Activated CD4-positive, alpha-beta memory T cell treated with anti-CD3 and anti-CD28 coated beads for 36 hours (primary cell): Measurements from ENCODE around the gene SSBP4. TPM values are rescaled to one million over a fixed set of nuclear protein-coding genes. Genes with fewer than 3 reads are reported as not detected.
A peak's percentile ranks its signal among the peaks of the same experiment; 100 is the strongest.

Source experiments
- CTCF ChIA-PET: fragments of 350-600 bp; sonication (Branson Sonifier 250); formaldehyde crosslinking; loops from one replicate; lab custom pipeline; 2021; ENCODE audit warnings: antibody characterized with exemption, inconsistent platforms; lab: Charles Lee
- POLR2A ChIA-PET: fragments of 350-600 bp; sonication (Branson Sonifier 250); formaldehyde crosslinking; loops from one replicate; lab custom pipeline; 2021; ENCODE audit warnings: antibody characterized with exemption; lab: Charles Lee
- DNase-seq: peaks from one replicate; pipeline ENCODE4 v3.0.0-alpha.2; 2020
- H3K27ac Mint-ChIP-seq: one replicate; pipeline ENCODE4 v1.8.0; 2021; ENCODE audit warnings: mixed read lengths
- H3K27me3 Mint-ChIP-seq: one replicate; pipeline ENCODE4 v1.8.0; 2021; ENCODE audit warnings: mixed read lengths
- H3K36me3 Mint-ChIP-seq: one replicate; pipeline ENCODE4 v1.8.0; 2021; ENCODE audit warnings: mixed read lengths
- H3K4me1 Mint-ChIP-seq: one replicate; pipeline ENCODE4 v1.8.0; 2021; ENCODE audit warnings: low read depth, mixed read lengths
- H3K4me3 Mint-ChIP-seq: one replicate; pipeline ENCODE4 v1.8.0; 2021; ENCODE audit warnings: mild to moderate bottlenecking, mixed read lengths
- H3K9me3 Mint-ChIP-seq: one replicate; pipeline ENCODE4 v1.8.0; 2021; ENCODE audit warnings: mixed read lengths
- intact Hi-C: fragments of 100-400 bp; cut with micrococcal nuclease; formaldehyde crosslinking; loops from one replicate; pipeline ENCODE4 v1.15.1; 2023
- total RNA-seq, 2 experiments: library from RNA; stranded (reverse); gene quantifications; one replicate each; pipeline ENCODE4 v1.2.3, GENCODE V29; 2021

Gene SSBP4
- total RNA-seq, 2 experiments from 2014 or later, result 97.9 to 102 TPM

GRCh38 chr19:18452386-18452785, 33.2 kb downstream of the SSBP4 start:
- intact Hi-C loops, result no loop called here
- H3K4me3 Mint-ChIP-seq, result no peak overlapping the region
- no peaks in the 10 kb centered on the region for H3K4me1 Mint-ChIP-seq
- H3K9me3 Mint-ChIP-seq, result no peaks in the 10 kb centered on the region
- peaks cover 15% of the 10 kb centered on the region for H3K36me3 Mint-ChIP-seq
- ChIA-PET POLR2A (interaction anchor here (0.6 kb wide), 1 partner anchor 104 kb away, joined by 3 read pairs; no protein-coding TSS in a partner anchor), CTCF (interaction anchor here (0.9 to 3.1 kb wide), 5 partner anchors 12 to 395 kb away, joined by 3 to 16 read pairs (median 4); partner anchors contain the start of gene ELL)
- H3K27ac Mint-ChIP-seq, result no peak overlapping the region
- no peaks in the 10 kb centered on the region for H3K27me3 Mint-ChIP-seq
- DNase-seq, result no peak

DNA sequence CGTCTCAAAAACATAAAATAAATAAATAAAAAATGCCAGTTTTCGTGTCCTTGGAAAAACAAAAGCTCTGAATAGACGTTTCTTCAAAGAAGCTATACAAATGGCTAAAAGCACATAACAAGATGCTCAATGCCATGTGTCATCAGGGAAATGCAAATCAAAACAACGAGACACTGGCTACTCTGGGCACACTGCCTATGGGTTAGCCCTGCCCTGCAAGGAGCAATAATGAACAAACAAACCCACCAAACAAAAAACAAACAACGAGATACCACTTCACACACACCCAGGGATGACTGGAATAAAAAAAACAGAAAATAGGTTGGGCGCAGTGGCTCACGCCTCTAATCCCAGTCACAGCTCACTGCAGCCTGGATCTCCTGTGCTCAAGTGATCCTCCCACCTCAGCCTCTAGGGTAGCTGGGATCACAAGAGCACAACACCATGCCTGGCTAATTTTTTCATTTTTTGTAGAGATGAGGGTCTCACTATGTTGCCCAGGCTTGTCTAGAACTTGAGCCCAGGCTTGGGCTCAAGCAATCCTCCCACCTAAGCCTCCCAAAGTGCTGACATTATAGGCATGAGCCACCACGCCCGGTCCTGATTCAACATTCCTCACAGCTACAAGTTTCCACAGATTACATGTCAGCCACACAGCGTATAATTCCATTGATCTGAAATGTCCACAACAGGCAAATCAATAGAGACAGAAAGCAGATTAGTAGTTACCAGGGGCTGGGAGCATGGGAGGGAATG, 34.2 kb downstream of the SSBP4 start:
- Mint-ChIP-seq H3K4me3 (no peak overlapping the region), H3K9me3 (no peaks in the 10 kb centered on the region), H3K27me3 (no peaks in the 10 kb centered on the region), H3K4me1 (no peaks in the 10 kb centered on the region), H3K27ac (no peak overlapping the region), H3K36me3 (peaks cover 12% of the 10 kb centered on the region)
- CTCF ChIA-PET, result interaction anchor here (0.7 to 3.1 kb wide), 6 partner anchors 8 to 67 kb away, joined by 3 to 16 read pairs (median 4); partner anchors contain the start of gene ELL
- no peak for DNase-seq
- intact Hi-C loops, result no loop called here
- POLR2A ChIA-PET, result interaction anchor here (0.6 kb wide), 1 partner anchor 230 kb away, joined by 3 read pairs; no protein-coding TSS in a partner anchor

DNA sequence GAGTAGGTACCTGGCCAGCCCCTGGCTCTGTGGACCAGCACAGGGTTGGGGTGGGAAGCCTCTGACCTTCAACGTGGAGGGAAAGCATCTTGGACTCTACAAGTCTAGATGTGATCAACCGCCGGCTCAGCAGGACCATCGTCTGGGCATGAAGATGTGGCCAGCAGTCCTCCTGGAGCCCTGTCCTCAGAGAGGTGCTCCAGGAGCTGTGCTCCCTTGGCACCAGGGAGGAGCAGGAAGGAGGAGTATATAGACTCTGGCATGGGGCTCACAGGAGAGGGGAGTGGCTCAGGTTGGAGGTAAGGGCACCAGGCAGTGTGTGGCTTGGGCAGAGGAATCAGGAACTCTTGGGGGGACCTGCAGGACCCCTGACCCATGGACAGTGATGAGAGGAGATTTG, 37.1 kb downstream of the SSBP4 start:
- no peaks in the 10 kb centered on the region for H3K9me3 Mint-ChIP-seq
- DNase-seq, result no peak
- no peak overlapping the region for H3K4me3 Mint-ChIP-seq
- H3K36me3 Mint-ChIP-seq, result peaks cover 8% of the 10 kb centered on the region
- H3K4me1 Mint-ChIP-seq, result no peaks in the 10 kb centered on the region
- intact Hi-C loops, result no loop called here
- H3K27ac Mint-ChIP-seq, result no peak overlapping the region
- ChIA-PET CTCF (no interaction called here), POLR2A (no interaction called here)
- H3K27me3 Mint-ChIP-seq, result no peaks in the 10 kb centered on the region

DNA sequence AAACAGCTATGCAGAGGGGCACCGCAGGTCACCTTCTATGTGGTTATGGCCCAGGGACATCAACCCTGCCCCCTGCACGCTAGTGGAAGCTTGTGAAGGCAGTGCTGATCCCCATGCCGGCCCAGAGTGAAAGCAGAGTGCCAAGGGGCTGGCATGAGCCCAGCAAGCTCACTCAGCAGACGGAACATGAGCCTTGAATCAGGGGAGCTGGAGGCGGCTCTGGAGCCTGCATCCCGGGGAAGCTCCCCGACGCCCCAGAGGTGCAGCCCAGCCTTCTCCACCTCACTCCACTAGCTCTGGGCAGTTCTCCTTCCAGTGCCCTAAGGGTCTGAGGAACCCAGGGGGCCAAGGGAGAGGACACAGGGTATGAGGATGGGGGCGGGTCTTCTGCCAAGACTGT, 37.8 kb downstream of the SSBP4 start:
- H3K36me3 Mint-ChIP-seq, result peaks cover 15% of the 10 kb centered on the region
- intact Hi-C loops, result no loop called here
- H3K27me3 Mint-ChIP-seq, result no peaks in the 10 kb centered on the region
- H3K9me3 Mint-ChIP-seq, result no peaks in the 10 kb centered on the region
- H3K4me1 Mint-ChIP-seq, result peaks cover 1% of the 10 kb centered on the region
- H3K4me3 Mint-ChIP-seq, result no peak overlapping the region
- POLR2A ChIA-PET, result no interaction called here
- no peak for DNase-seq
- CTCF ChIA-PET, result interaction anchor here (1.2 kb wide), 1 partner anchor 7 kb away, joined by 3 read pairs; no protein-coding TSS in a partner anchor
- no peak overlapping the region for H3K27ac Mint-ChIP-seq

GRCh38 chr19:18457483-18458331, 38.5 kb downstream of the SSBP4 start:
- peaks cover 2% of the 10 kb centered on the region for H3K4me1 Mint-ChIP-seq
- no peak overlapping the region for H3K27ac Mint-ChIP-seq
- DNase-seq, result no peak
- no peaks in the 10 kb centered on the region for H3K27me3 Mint-ChIP-seq
- peaks cover 16% of the 10 kb centered on the region for H3K36me3 Mint-ChIP-seq
- ChIA-PET CTCF (interaction anchor here (1.2 to 5.3 kb wide), 2 partner anchors 8 kb away, joined by 3 to 56 read pairs; no protein-coding TSS in a partner anchor), POLR2A (no interaction called here)
- intact Hi-C loops, result no loop called here
- no peak overlapping the region for H3K4me3 Mint-ChIP-seq
- no peaks in the 10 kb centered on the region for H3K9me3 Mint-ChIP-seq

GRCh38 chr19:18460900-18461299, 41.7 kb downstream of the SSBP4 start:
- H3K4me1 Mint-ChIP-seq, result peaks cover 2% of the 10 kb centered on the region
- no peaks in the 10 kb centered on the region for H3K27me3 Mint-ChIP-seq
- no peak overlapping the region for H3K4me3 Mint-ChIP-seq
- DNase-seq, result no peak
- H3K36me3 Mint-ChIP-seq, result peaks cover 21% of the 10 kb centered on the region
- intact Hi-C loops, result no loop called here
- POLR2A ChIA-PET, result no interaction called here
- CTCF ChIA-PET, result interaction anchor here (0.8 to 5.3 kb wide), 10 partner anchors 9 to 243 kb away, joined by 3 to 56 read pairs (median 6); partner anchors contain the start of genes REX1BD and UBA52
- no peaks in the 10 kb centered on the region for H3K9me3 Mint-ChIP-seq
- no peak overlapping the region for H3K27ac Mint-ChIP-seq

DNA sequence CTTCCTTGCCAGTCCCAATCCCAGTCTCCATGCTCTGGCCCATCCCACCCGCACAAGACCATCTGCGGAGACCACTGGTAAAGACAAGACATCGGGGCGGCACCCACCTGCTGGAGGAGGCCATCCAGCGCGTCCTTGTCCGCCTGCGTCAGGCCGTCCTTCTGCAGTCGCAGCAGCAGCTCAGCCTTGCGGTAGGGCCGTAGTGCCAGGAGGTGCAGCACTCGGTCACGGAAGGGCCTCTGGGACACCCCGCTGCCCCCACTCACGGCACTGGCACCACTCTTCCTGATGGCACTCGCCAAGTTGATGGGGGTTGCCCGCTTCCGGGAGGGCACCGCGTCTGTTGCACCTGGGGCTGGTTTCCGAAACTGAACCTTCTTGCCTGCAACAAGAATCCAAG, 42.3 kb downstream of the SSBP4 start:
- H3K27me3 Mint-ChIP-seq, result no peaks in the 10 kb centered on the region
- POLR2A ChIA-PET, result interaction anchor here (1.5 kb wide), 1 partner anchor 128 kb away, joined by 4 read pairs; the partner anchor contains the start of gene REX1BD
- H3K36me3 Mint-ChIP-seq, result peaks cover 17% of the 10 kb centered on the region

DNA sequence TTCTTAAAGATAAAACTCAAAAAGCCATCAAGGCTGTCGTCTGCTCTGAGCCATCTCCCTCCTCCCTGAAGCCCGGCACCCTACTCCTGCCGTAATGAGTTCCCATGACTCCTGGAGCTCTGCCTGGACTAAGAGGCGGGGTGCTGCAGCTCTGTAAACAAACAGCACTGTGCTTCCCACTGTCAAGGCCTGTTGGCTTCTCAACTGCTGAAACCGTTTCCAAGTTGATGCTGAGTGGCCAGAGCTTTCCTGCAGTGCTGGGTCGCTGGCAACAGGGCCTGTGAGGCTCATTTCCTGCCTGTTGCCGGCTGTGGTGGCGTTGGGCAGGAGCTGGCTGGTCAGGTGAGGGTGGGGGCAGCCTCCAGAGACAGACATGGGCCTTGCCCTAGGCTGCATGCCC, 45.4 kb downstream of the SSBP4 start:
- no peak overlapping the region for H3K4me3 Mint-ChIP-seq
- peaks cover 17% of the 10 kb centered on the region for H3K36me3 Mint-ChIP-seq
- POLR2A ChIA-PET, result no interaction called here
- intact Hi-C loops, result no loop called here
- no peaks in the 10 kb centered on the region for H3K27me3 Mint-ChIP-seq
- no peak for DNase-seq
- H3K9me3 Mint-ChIP-seq, result no peaks in the 10 kb centered on the region
- H3K4me1 Mint-ChIP-seq, result peaks cover 9% of the 10 kb centered on the region
- peak overlapping the region; percentile 38 for H3K27ac Mint-ChIP-seq
- CTCF ChIA-PET, result interaction anchor here (1.4 kb wide), 1 partner anchor 12 kb away, joined by 4 read pairs; no protein-coding TSS in a partner anchor

More for the DNA sequence above, 42.3 kb downstream of the SSBP4 start:
- Mint-ChIP-seq H3K9me3 (no peaks in the 10 kb centered on the region), H3K4me1 (peaks cover 2% of the 10 kb centered on the region), H3K27ac (no peak overlapping the region), H3K4me3 (no peak overlapping the region)
- DNase-seq, result no peak
- intact Hi-C loops, result no loop called here
- CTCF ChIA-PET, result interaction anchor here (0.7 to 5.3 kb wide), 28 partner anchors 9 to 1104 kb away, joined by 3 to 56 read pairs (median 4); partner anchors contain the start of genes COPE, DDX49, ELL and REX1BD

- H3K9me3 Mint-ChIP-seq, result no peaks in the 10 kb centered on the region
- peaks cover 17% of the 10 kb centered on the region for H3K36me3 Mint-ChIP-seq
- DNase-seq, result no peak
- no peak overlapping the region for H3K4me3 Mint-ChIP-seq
- peaks cover 11% of the 10 kb centered on the region for H3K4me1 Mint-ChIP-seq
- ChIA-PET POLR2A (no interaction called here), CTCF (interaction anchor here (1.0 to 1.4 kb wide), 2 partner anchors 13 to 15 kb away, joined by 3 to 4 read pairs; no protein-coding TSS in a partner anchor)
- intact Hi-C loops, result no loop called here
- H3K27me3 Mint-ChIP-seq, result no peaks in the 10 kb centered on the region
- H3K27ac Mint-ChIP-seq, result no peak overlapping the region
Measured at GRCh38 chr19:18465214-18465963, 46.2 kb downstream of the SSBP4 start.

- Mint-ChIP-seq H3K27ac (no peak overlapping the region), H3K9me3 (no peaks in the 10 kb centered on the region), H3K4me1 (peaks cover 11% of the 10 kb centered on the region), H3K4me3 (no peak overlapping the region), H3K36me3 (peaks cover 13% of the 10 kb centered on the region), H3K27me3 (no peaks in the 10 kb centered on the region)
- intact Hi-C loops, result no loop called here
- DNase-seq, result no peak
- POLR2A ChIA-PET, result no interaction called here
- CTCF ChIA-PET, result interaction anchor here (1.0 to 1.7 kb wide), 4 partner anchors 10 to 54 kb away, joined by 3 to 7 read pairs (median 4); no protein-coding TSS in a partner anchor
Measured at GRCh38 chr19:18465964-18466339, 46.8 kb downstream of the SSBP4 start.

GRCh38 chr19:18466354-18466753, 47.2 kb downstream of the SSBP4 start:
- H3K4me3 Mint-ChIP-seq, result no peak overlapping the region
- no peak overlapping the region for H3K27ac Mint-ChIP-seq
- no peaks in the 10 kb centered on the region for H3K27me3 Mint-ChIP-seq
- no peaks in the 10 kb centered on the region for H3K9me3 Mint-ChIP-seq
- no peak for DNase-seq
- intact Hi-C loops, result no loop called here
- peaks cover 12% of the 10 kb centered on the region for H3K36me3 Mint-ChIP-seq
- CTCF ChIA-PET, result interaction anchor here (0.8 to 1.7 kb wide), 4 partner anchors 10 to 53 kb away, joined by 3 to 7 read pairs (median 4); no protein-coding TSS in a partner anchor
- H3K4me1 Mint-ChIP-seq, result peaks cover 11% of the 10 kb centered on the region
- POLR2A ChIA-PET, result no interaction called here
